Stomach (tissue), 9 donors: ENCODE measurements around the gene TRIP13. TPM values are rescaled to one million over a fixed set of nuclear protein-coding genes. Genes with fewer than 3 reads are reported as not detected.

Experiments used
- DNase-seq, 2 donors: peaks; one replicate each; pipeline versions ENCODE4 v3.0.0 to v3.0.0-alpha.2; 2013 to 2019
- H3K27ac ChIP-seq, 5 donors: fragments of 200-600 bp in 4 of 5; sonication (generic) in 4 of 5; one replicate each; pipeline ENCODE4 v1.5.1; 2013 to 2019; ENCODE audit warnings: mild to moderate bottlenecking in 1 of 5, moderate library complexity in 1 of 5
- H3K27me3 ChIP-seq, 3 donors: fragments of 200-600 bp; sonication (generic); one replicate each; pipeline ENCODE4 v1.5.1; 2017 to 2019; ENCODE audit warnings: mixed run types in 1 of 3
- H3K36me3 ChIP-seq, 4 donors: fragments of 200-600 bp; sonication (generic); 1 replicate in 3 of 4; 2 replicates in 1 of 4; pipeline ENCODE4 v1.5.1; 2016 to 2019
- H3K4me1 ChIP-seq, 4 donors: fragments of 200-600 bp; sonication (generic); one replicate each; pipeline ENCODE4 v1.5.1; 2016 to 2019
- H3K4me3 ChIP-seq, 4 donors: fragments of 200-600 bp; sonication (generic) in 3 of 4; one replicate each; pipeline ENCODE4 v1.5.1; 2016 to 2019; ENCODE audit warnings: mild to moderate bottlenecking in 1 of 4
- H3K9me3 ChIP-seq, 4 donors: fragments of 200-600 bp; sonication (generic); one replicate each; pipeline ENCODE4 v1.5.1; 2016 to 2019
- CTCF ChIP-seq, 7 experiments: fragments of 450-650 bp in 4 of 7; fragments of 200-600 bp in 3 of 7; sonication (generic) in 3 of 7; IDR thresholded peaks; one replicate each; pipeline ENCODE4 v1.5.1; 2016 to 2019; ENCODE audit warnings: antibody characterized with exemption in 7 of 7, control low read depth in 2 of 7, mild to moderate bottlenecking in 1 of 7
- EP300 ChIP-seq: sonication (generic); formaldehyde crosslinking; IDR thresholded peaks from one replicate; pipeline ENCODE4 v1.6.1; 2017; ENCODE audit warnings: antibody characterized with exemption
- POLR2A ChIP-seq, 4 donors: fragments of 450-650 bp; IDR thresholded peaks; one replicate each; pipeline ENCODE4 v1.6.1; 2016; ENCODE audit warnings: antibody characterized with exemption in 4 of 4, control low read depth in 2 of 4, mild to moderate bottlenecking in 1 of 4, moderate library complexity in 1 of 4
- POLR2AphosphoS5 ChIP-seq, 3 donors: sonication (generic); formaldehyde crosslinking; IDR thresholded peaks; one replicate each; pipeline ENCODE4 v1.6.1; 2016; ENCODE audit warnings: antibody characterized with exemption in 3 of 3
- WGBS, 5 donors: extraction: QIAGEN DNeasy Blood & Tissue Kit in 3 of 5; methylation state at CpG; one replicate each; pipeline versions ENCODE4 v1.1.5 to v1.1.7; 2013 to 2018; 5-methylcytosine and 5-hydroxymethylcytosine counted together
- intact Hi-C: fragments of 100-400 bp; cut with DNase I; formaldehyde crosslinking; loops from one replicate; pipeline ENCODE4 v1.15.1; 2023; ENCODE audit warnings: low total_unique reads
- polyA plus RNA-seq, 3 donors: library from polyadenylated mRNA; stranded (reverse); fragments of 200-250 nt; gene quantifications; one replicate each; pipeline ENCODE4 v1.2.3, GENCODE V29; 2013
- total RNA-seq, 5 donors: library from RNA; depleted of rRNA; stranded (reverse); fragments of >200 nt; gene quantifications; one replicate each; pipeline versions ENCODE4 v1.1.0 to v1.2.3, GENCODE V29; 2014 to 2016
- donor health status: healthy with polysubstance abuse.
- donor health status: Bipolar disorder and iron deficiency.
- donor health status: healthy.

TRIP13 gene
- total and polyA plus RNA-seq, 8 donors: 0.58 to 10.4 (median 3.5) TPM; not detected in 1

DNA sequence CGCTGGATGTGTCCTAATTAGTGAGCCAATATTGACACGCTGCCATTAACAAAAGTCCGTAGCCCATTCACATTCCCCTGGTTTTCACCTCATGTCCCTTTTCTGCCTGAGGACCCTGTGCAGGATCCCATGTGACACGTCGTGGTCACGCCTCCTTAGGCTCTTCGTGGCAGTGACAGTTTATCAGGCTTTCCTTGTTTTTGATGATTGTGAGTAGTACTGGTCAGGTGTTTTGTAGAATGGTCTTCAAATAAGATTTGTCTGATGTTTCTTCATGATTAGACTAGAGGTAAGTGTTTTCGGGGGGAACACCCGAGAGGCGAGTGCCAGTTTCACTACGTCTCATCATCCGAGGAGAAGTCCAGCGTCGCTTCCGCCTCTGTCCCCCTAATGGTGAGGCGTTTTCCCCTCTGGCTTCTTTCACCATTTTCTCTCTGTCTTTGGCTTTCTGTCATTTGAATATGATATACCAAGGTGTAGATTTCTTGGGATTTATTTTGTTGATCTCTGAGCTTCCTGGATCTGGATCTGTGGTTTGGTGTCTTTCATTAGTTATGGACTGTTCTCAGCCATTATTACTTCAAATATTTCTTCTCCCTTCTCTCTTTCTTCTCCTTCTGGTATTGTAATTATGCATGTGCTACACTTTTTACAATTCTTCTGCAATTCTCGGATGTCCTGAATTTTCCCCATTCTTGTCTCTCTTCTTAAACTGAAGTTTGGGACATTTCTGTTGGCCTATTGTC, 57.3 kb downstream of the TRIP13 start:
- no peak for TF ChIP-seq EP300
- TF ChIP-seq POLR2A (IDR thresholded peaks at IDR 0.05): no peak
- TF ChIP-seq CTCF (IDR thresholded peaks at IDR 0.05): no peak
- TF ChIP-seq POLR2AphosphoS5 (IDR thresholded peaks at IDR 0.05): no peak
- no peak for DNase-seq
- intact Hi-C loops: no loop called here

DNA sequence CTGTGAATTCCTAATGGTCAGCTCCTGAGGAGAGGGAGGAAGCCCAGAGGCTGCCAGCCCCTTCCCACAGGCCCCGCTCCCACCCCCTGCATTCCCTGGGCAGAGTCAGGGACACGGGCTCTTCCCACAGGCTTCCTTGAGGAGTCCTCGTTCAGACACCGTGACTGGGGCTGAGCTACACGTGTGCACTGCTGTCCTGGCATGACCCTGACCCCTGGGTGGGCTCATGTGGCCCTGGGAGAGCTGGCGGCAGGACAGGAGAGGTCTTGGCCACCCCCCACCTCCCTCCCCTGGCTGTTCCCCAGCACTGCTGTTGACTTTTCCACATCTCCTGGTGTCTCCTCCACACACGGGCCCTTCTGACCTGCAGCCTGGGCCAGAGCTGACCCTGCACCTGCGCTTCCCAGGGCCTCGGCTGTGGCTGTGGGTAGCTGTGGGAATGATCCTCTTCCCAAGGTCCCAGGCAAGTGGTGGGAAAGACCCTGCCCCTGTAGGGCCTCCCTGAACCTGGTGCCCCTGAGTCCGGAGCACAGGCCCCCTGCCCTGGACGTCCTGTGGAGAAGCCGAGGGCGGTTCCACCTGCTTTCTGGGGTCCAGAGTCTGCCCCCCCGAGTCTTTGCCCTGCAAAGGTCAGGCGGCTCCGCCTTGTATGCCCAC, 59.4 kb downstream of the TRIP13 start:
- TF ChIP-seq EP300: no peak
- TF ChIP-seq POLR2AphosphoS5 (IDR thresholded peaks at IDR 0.05): no peak
- TF ChIP-seq POLR2A (IDR thresholded peaks at IDR 0.05): no peak
- no peak for TF ChIP-seq CTCF (IDR thresholded peaks at IDR 0.05)
- H3K36me3 ChIP-seq: no peaks in the 10 kb centered on the region
- intact Hi-C loops: no loop called here
- H3K4me3 ChIP-seq: no peak overlapping the region
- peaks cover 0 to 8% (median 2%) of the 10 kb centered on the region in 4 donors for H3K9me3 ChIP-seq
- peaks cover 10 to 15% (median 11%) of the 10 kb centered on the region in 4 donors for H3K4me1 ChIP-seq
- DNase-seq: no peak
- H3K27me3 ChIP-seq: peaks cover 0 to 64% (median 10%) of the 10 kb centered on the region in 3 donors
- WGBS, 5 donors: 77 to 90% (median 86%) methylated on average over 9 to 16 of the region's 16 CpGs
- no peak overlapping the region for H3K27ac ChIP-seq

More for the DNA sequence above, 57.3 kb downstream of the TRIP13 start:
- no peaks in the 10 kb centered on the region for H3K36me3 ChIP-seq
- H3K4me1 ChIP-seq: peaks cover 0 to 14% (median 7%) of the 10 kb centered on the region in 4 donors
- WGBS, 5 donors: 84 to 91% (median 87%) methylated on average over 17 of the region's 17 CpGs
- no peak overlapping the region for H3K4me3 ChIP-seq
- H3K27ac ChIP-seq: no peak overlapping the region
- H3K9me3 ChIP-seq: peaks cover 0 to 8% (median 2%) of the 10 kb centered on the region in 4 donors
- H3K27me3 ChIP-seq: peaks cover 0 to 70% (median 27%) of the 10 kb centered on the region in 3 donors

DNA sequence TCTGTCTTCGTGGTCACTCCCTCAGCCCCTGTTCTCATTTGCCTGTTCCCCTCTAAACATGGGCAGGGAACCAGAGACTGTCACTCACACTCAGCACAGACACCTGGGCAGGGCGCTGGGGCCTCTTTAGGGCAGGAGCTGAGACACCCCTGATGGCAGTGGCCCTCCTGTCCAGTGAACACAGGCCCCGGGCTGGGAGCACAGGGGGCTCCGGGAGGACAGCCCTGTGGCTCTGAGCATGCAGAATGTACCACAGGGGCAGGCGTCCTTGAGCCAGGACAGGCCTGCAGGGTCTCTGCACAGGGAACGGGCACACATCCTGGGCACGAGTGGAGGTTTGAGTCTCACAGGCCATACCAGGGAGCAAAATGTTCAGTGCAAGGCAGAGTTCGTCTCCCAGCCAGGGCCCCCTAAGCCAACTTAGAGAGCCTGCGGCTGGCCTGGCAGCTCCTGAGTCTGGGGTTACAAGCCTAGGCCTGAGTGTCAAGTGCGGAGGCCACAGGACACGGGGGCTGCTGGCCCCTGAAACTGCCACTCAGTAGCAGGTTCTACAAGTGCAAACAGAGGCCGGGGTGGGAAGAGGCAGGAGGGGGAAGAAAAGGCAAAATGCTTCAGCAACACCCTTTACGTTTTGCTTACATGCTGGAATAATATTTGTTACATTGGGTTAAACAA, 60.0 kb downstream of the TRIP13 start:
- H3K4me1 ChIP-seq: peaks cover 17 to 22% (median 18%) of the 10 kb centered on the region in 4 donors
- 84 to 87% (median 87%) methylated on average over 13 of the region's 13 CpGs for WGBS, 5 donors
- intact Hi-C loops: no loop called here
- H3K27ac ChIP-seq: no peak overlapping the region
- no peaks in the 10 kb centered on the region for H3K36me3 ChIP-seq
- peaks cover 0 to 8% (median 2%) of the 10 kb centered on the region in 4 donors for H3K9me3 ChIP-seq
- no peak for TF ChIP-seq POLR2A (IDR thresholded peaks at IDR 0.05)
- no peak for TF ChIP-seq POLR2AphosphoS5 (IDR thresholded peaks at IDR 0.05)
- TF ChIP-seq CTCF (IDR thresholded peaks at IDR 0.05): no peak
- TF ChIP-seq EP300: no peak
- DNase-seq: no peak
- H3K27me3 ChIP-seq: peaks cover 0 to 64% (median 9%) of the 10 kb centered on the region in 3 donors
- no peak overlapping the region for H3K4me3 ChIP-seq
